Lung (tissue), 12 donors: ENCODE measurements around the gene SLC6A16. TPM values are rescaled to one million over a fixed set of nuclear protein-coding genes. Genes with fewer than 3 reads are reported as not detected.

Experiments used
- ATAC-seq: fragments of 200-7000 bp; cut with Tn5 transposase; one replicate; pipeline ENCODE4 v1.9.1; 2020; ENCODE audit warnings: moderate number of reproducible peaks; ENCODE audit not compliant: insufficient read depth, low FRiP score
- DNase-seq, 3 donors: peaks; one replicate each; pipeline ENCODE4 v3.0.0-alpha.2; 2013 to 2017
- H3K27ac ChIP-seq, 2 donors: one replicate each; pipeline ENCODE4 v1.5.1; 2013; ENCODE audit warnings: mild to moderate bottlenecking in 2 of 2, moderate library complexity in 2 of 2, control low read depth in 1 of 2, inconsistent platforms in 1 of 2, low read depth in 1 of 2, low read length in 1 of 2
- H3K27me3 ChIP-seq, 3 donors: one replicate each; pipeline ENCODE4 v1.5.1; 2013; ENCODE audit warnings: low read length in 2 of 3; ENCODE audit not compliant: control insufficient read depth in 3 of 3, insufficient read depth in 3 of 3
- H3K36me3 ChIP-seq, 4 donors: one replicate each; pipeline ENCODE4 v1.5.1; 2013; ENCODE audit warnings: low read length in 4 of 4, mild to moderate bottlenecking in 1 of 4, moderate library complexity in 1 of 4; ENCODE audit not compliant: control insufficient read depth in 4 of 4, insufficient read depth in 4 of 4
- H3K4me1 ChIP-seq, 5 donors: one replicate each; pipeline ENCODE4 v1.5.1; 2013; ENCODE audit warnings: low read length in 5 of 5, mild to moderate bottlenecking in 2 of 5, moderate library complexity in 1 of 5; ENCODE audit not compliant: control insufficient read depth in 5 of 5, insufficient read depth in 5 of 5
- H3K4me3 ChIP-seq: one replicate; pipeline ENCODE4 v1.5.1; 2013; ENCODE audit warnings: mild to moderate bottlenecking, control low read depth, moderate library complexity
- H3K9ac ChIP-seq, 2 donors: one replicate each; pipeline ENCODE4 v1.5.1; 2013; ENCODE audit warnings: low read length in 2 of 2, control low read depth in 1 of 2; ENCODE audit not compliant: insufficient read depth in 1 of 2
- H3K9me3 ChIP-seq, 4 donors: one replicate each; pipeline ENCODE4 v1.5.1; 2013; ENCODE audit warnings: low read length in 3 of 4, mild to moderate bottlenecking in 1 of 4, moderate library complexity in 1 of 4; ENCODE audit not compliant: control insufficient read depth in 4 of 4, insufficient read depth in 3 of 4
- CTCF ChIP-seq: IDR thresholded peaks from 2 replicates; pipeline ENCODE4 v1.5.1; 2012; ENCODE audit warnings: mild to moderate bottlenecking; ENCODE audit errors: control extremely low read depth, extremely low read depth
- WGBS, 2 donors: extraction: QIAGEN DNeasy Blood & Tissue Kit; methylation state at CpG; one replicate each; pipeline ENCODE4 v1.1.7; 2013; 5-methylcytosine and 5-hydroxymethylcytosine counted together
- polyA plus RNA-seq, 2 donors: library from polyadenylated mRNA; stranded (reverse); fragments of 200-250 nt; gene quantifications; one replicate each; pipeline ENCODE4 v1.2.1, GENCODE V29; 2013
- total RNA-seq, 2 donors: library from RNA; depleted of rRNA in 1 of 2; stranded (reverse); fragments of >200 nt in 1 of 2; gene quantifications; one replicate each; pipeline ENCODE4 v1.2.1, GENCODE V29; 2014 to 2021
- donor health status: control.
- donor health status: control.
- donor health status: Bipolar disorder and iron deficiency.
- donor health status: healthy.
- donor health status: DM: yes; HTN: yes; CAD: no.

Gene SLC6A16
- total and polyA plus RNA-seq, 4 donors: 0.93 to 2.5 (median 2.1) TPM

DNA sequence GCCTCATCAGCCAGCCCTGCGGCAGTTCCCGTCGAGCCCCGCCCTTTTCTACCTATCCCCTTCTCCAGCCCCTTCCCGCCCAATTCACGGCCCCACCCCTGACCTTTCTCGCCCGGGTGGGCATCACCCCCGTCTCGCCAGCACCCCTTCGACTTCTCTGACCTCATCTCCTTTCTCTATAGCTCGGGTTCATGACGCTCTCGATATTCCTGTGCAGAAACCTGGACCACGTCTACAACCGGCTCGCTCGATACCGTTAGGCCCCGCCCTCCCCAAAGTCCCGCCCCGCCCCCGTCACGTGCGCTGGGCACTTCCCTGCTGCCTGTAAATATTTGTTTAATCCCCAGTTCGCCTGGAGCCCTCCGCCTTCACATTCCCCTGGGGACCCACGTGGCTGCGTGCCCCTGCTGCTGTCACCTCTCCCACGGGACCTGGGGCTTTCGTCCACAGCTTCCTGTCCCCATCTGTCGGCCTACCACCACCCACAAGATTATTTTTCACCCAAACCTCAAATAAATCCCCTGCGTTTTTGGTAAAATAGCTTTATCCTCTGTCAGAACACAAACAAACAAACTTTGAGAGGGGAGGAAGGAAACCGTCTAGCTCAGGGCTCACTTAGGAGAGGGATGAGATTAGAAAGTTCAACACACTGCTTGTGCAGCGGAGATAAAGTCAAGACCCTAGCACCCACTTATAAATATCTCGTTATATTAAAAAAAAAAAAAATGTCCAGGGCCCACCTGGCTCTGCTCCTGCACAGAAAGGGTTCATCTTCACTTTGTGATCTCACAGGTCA lies 15.3 kb upstream of the SLC6A16 start:
- Histone ChIP-seq H3K4me1 (peaks cover 0 to 23% (median 9%) of the 10 kb centered on the region in 5 donors), H3K36me3 (peaks cover 12 to 33% (median 28%) of the 10 kb centered on the region in 4 donors), H3K4me3 (peak overlapping the region; percentile 19), H3K9me3 (no peaks in the 10 kb centered on the region), H3K27me3 (no peaks in the 10 kb centered on the region), H3K27ac (peak overlapping the region; percentile 63 to 94), H3K9ac (no peak overlapping the region)
- ATAC-seq (peak; percentile 32), DNase-seq (peak; percentile 63 to 78 (median 74))
- no peak for TF ChIP-seq CTCF
- WGBS, 2 donors: 23 to 41% methylated on average over 36 of the region's 36 CpGs

DNA sequence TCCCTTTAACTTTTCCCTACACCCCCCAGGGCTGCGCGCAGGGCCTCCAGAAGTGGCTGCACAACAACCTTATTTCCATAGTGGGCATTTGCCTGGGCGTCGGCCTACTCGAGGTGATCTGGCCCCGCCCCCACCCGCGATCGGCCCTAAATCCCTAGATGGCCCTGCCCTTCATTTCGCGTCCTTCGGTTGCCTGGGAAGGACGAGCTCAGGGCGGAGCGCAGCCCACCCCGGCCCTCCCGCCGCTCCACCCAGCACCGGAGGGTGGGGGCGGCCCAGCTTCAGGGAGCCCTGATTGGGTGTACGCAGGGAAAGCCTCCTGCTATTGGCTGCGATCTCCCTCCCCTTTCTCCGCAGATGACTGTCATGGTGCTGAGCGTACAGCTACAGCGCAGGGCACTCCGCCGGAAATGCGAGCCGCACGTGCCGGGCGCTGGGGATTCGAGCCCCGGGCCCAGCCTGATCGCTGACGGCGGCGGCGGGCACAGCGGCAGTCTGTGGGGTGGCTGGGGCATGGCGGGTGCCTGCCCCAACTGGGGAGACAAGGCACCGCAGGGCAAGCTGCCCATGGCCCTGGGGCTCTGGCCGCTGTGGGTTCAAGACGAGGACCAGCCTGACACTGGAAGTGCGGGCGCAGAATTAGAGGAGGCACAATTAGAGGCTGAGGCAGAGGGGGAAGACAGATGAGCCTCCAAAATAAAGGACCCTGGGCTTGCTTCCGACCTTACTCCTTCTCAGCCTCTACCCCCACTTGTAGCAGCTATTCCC lies 14.5 kb upstream of the SLC6A16 start:
- H3K27ac ChIP-seq: peak overlapping the region; percentile 63 to 94
- H3K27me3 ChIP-seq: no peaks in the 10 kb centered on the region
- peak; percentile 92 to 95 (median 93) for DNase-seq
- H3K4me1 ChIP-seq: peaks cover 0 to 23% (median 9%) of the 10 kb centered on the region in 5 donors
- WGBS, 2 donors: 28 to 61% methylated on average over 47 of the region's 47 CpGs
- no peaks in the 10 kb centered on the region for H3K9me3 ChIP-seq
- ATAC-seq: peak; percentile 86
- H3K36me3 ChIP-seq: peaks cover 8 to 25% (median 21%) of the 10 kb centered on the region in 4 donors
- no peak overlapping the region for H3K9ac ChIP-seq
- H3K4me3 ChIP-seq: peak overlapping the region; percentile 19
- TF ChIP-seq CTCF: no peak

GRCh38 chr19:49338691-49339300 lies 13.8 kb upstream of the SLC6A16 start:
- Histone ChIP-seq H3K9ac (no peak overlapping the region), H3K4me1 (peaks cover 0 to 23% (median 9%) of the 10 kb centered on the region in 5 donors), H3K36me3 (peaks cover 7 to 25% (median 19%) of the 10 kb centered on the region in 4 donors), H3K27me3 (no peaks in the 10 kb centered on the region), H3K4me3 (no peak overlapping the region), H3K9me3 (no peaks in the 10 kb centered on the region), H3K27ac (peak overlapping the region; percentile 17 to 94)
- peak; percentile 73 to 84 (median 75) for DNase-seq
- 37 to 68% methylated on average over 30 of the region's 30 CpGs for WGBS, 2 donors
- no peak for TF ChIP-seq CTCF
- ATAC-seq: peak; percentile 78
